Right atrium auricular region (tissue), 2 donors: ENCODE data around the gene DNAH5. TPM values are rescaled to one million over a fixed set of nuclear protein-coding genes. Genes with fewer than 3 reads are reported as not detected.

ENCODE experiments used
- DNase-seq: peaks from one replicate; pipeline ENCODE4 v3.0.0-alpha.2; 2019; ENCODE audit warnings: low spot score
- H3K27ac ChIP-seq, 2 donors: fragments of 200-600 bp; sonication (generic); 1 replicate in 1 of 2; 2 replicates in 1 of 2; pipeline ENCODE4 v1.5.1; 2016 to 2019
- H3K27me3 ChIP-seq, 2 donors: fragments of 200-600 bp; sonication (generic); one replicate each; pipeline versions ENCODE4 v1.5.1 to v1.6.0; 2017 to 2019
- H3K36me3 ChIP-seq: fragments of 200-600 bp; sonication (generic); one replicate; pipeline ENCODE4 v1.5.1; 2016
- H3K4me1 ChIP-seq, 2 donors: fragments of 200-600 bp; sonication (generic); one replicate each; pipeline versions ENCODE4 v1.5.1 to v1.6.0; 2017 to 2019
- H3K4me3 ChIP-seq, 2 donors: fragments of 200-600 bp; sonication (generic); 1 replicate in 1 of 2; 2 replicates in 1 of 2; pipeline ENCODE4 v1.5.1; 2017 to 2019; ENCODE audit warnings: mild to moderate bottlenecking in 1 of 2, moderate library complexity in 1 of 2
- H3K9me3 ChIP-seq, 2 donors: fragments of 200-600 bp; sonication (generic); one replicate each; pipeline ENCODE4 v1.5.1; 2019
- CTCF ChIP-seq, 2 donors: fragments of 200-600 bp; sonication (generic); IDR thresholded peaks; one replicate each; pipeline ENCODE4 v1.5.1; 2019; ENCODE audit warnings: antibody characterized with exemption in 2 of 2
- total RNA-seq, 2 donors: library from RNA; depleted of rRNA; stranded (reverse); fragments of >200 nt; gene quantifications; one replicate each; pipeline ENCODE4 v1.1.0, GENCODE V29; 2016

The DNAH5 gene
- total RNA-seq, 2 donors from 2014 or later, result 0.08 TPM; not detected in 1

- Histone ChIP-seq H3K4me3 (no peak overlapping the region), H3K36me3 (no peaks in the 10 kb centered on the region), H3K9me3 (no peaks in the 10 kb centered on the region), H3K4me1 (no peaks in the 10 kb centered on the region), H3K27ac (no peak overlapping the region), H3K27me3 (no peaks in the 10 kb centered on the region)
- no peak for TF ChIP-seq CTCF (IDR thresholded peaks at IDR 0.05)
- DNase-seq, result no peak
These were observed 294.8 kb downstream of the DNAH5 start for GRCh38 chr5:13649656-13650055.

- DNase-seq, result no peak
- Histone ChIP-seq H3K27ac (no peak overlapping the region), H3K4me3 (no peak overlapping the region), H3K9me3 (no peaks in the 10 kb centered on the region), H3K27me3 (no peaks in the 10 kb centered on the region), H3K36me3 (no peaks in the 10 kb centered on the region), H3K4me1 (no peaks in the 10 kb centered on the region)
- no peak for TF ChIP-seq CTCF (IDR thresholded peaks at IDR 0.05)
These were observed 295.7 kb downstream of the DNAH5 start for GRCh38 chr5:13648822-13649221.

GRCh38 chr5:13643734-13644133, 300.8 kb downstream of the DNAH5 start:
- no peaks in the 10 kb centered on the region for H3K9me3 ChIP-seq
- no peaks in the 10 kb centered on the region for H3K36me3 ChIP-seq
- no peak overlapping the region for H3K27ac ChIP-seq
- H3K4me1 ChIP-seq, result no peaks in the 10 kb centered on the region
- H3K27me3 ChIP-seq, result no peaks in the 10 kb centered on the region
- DNase-seq, result no peak
- no peak for TF ChIP-seq CTCF (IDR thresholded peaks at IDR 0.05)
- H3K4me3 ChIP-seq, result no peak overlapping the region

GRCh38 chr5:13643196-13643595, 301.3 kb downstream of the DNAH5 start:
- DNase-seq, result no peak
- Histone ChIP-seq H3K27me3 (no peaks in the 10 kb centered on the region), H3K4me1 (no peaks in the 10 kb centered on the region), H3K9me3 (no peaks in the 10 kb centered on the region), H3K4me3 (no peak overlapping the region), H3K36me3 (no peaks in the 10 kb centered on the region), H3K27ac (no peak overlapping the region)
- no peak for TF ChIP-seq CTCF (IDR thresholded peaks at IDR 0.05)

Other genes with a start within 250 kb of the DNAH5 start
- 10 to 100 TPM; 51.6 to 67.0 TPM for gene TRIO, start 198.7 kb upstream of the DNAH5 start, total RNA-seq